DOHH2 (cell line): ENCODE results near the gene WWTR1.

Experiments used
- H3F3A ChIP-seq: fragments of 200-600 bp; sonication (generic), shearing (Covaris generic); 2 replicates; pipeline ENCODE4 v1.6.0; 2016; ENCODE audit warnings: antibody characterized with exemption, mild to moderate bottlenecking; ENCODE audit not compliant: control insufficient read depth, insufficient read depth
- H3K27ac ChIP-seq: fragments of 200-600 bp; sonication (generic); 2 replicates; pipeline ENCODE4 v1.5.1; 2014; ENCODE audit warnings: low read depth, mild to moderate bottlenecking, low read length, moderate library complexity
- H3K27me3 ChIP-seq: fragments of 200-600 bp; sonication (generic); 2 replicates; pipeline ENCODE4 v1.6.1; 2014; ENCODE audit warnings: mild to moderate bottlenecking, low read length, mixed read lengths; ENCODE audit not compliant: control insufficient read depth
- H3K36me3 ChIP-seq: fragments of 200-600 bp; sonication (generic); 2 replicates; pipeline ENCODE4 v1.6.1; 2014; ENCODE audit warnings: mild to moderate bottlenecking, low read length, moderate library complexity, mixed read lengths; ENCODE audit not compliant: control insufficient read depth
- H3K4me1 ChIP-seq: fragments of 200-600 bp; sonication (generic); 2 replicates; pipeline ENCODE4 v1.6.1; 2014; ENCODE audit warnings: mild to moderate bottlenecking, low read length, mixed read lengths; ENCODE audit not compliant: control insufficient read depth
- H3K4me2 ChIP-seq: fragments of 200-600 bp; sonication (generic); 2 replicates; pipeline ENCODE4 v1.6.0; 2014; ENCODE audit warnings: mild to moderate bottlenecking, low read length, moderate library complexity
- H3K4me3 ChIP-seq: fragments of 200-600 bp; sonication (generic); 2 replicates; pipeline ENCODE4 v1.5.1; 2014; ENCODE audit warnings: mild to moderate bottlenecking, low read length, mixed read lengths
- H3K79me2 ChIP-seq: fragments of 200-600 bp; sonication (generic); 2 replicates; pipeline ENCODE4 v1.6.1; 2014; ENCODE audit warnings: mild to moderate bottlenecking, low read length, mixed read lengths; ENCODE audit not compliant: control insufficient read depth
- H3K9me2 ChIP-seq: fragments of 200-600 bp; sonication (generic); replicated peaks from 2 replicates; pipeline ENCODE4 v1.6.1; 2014; ENCODE audit warnings: mild to moderate bottlenecking, low read length, mixed read lengths; ENCODE audit not compliant: control insufficient read depth
- H3K9me3 ChIP-seq: fragments of 200-600 bp; sonication (generic); 2 replicates; pipeline ENCODE4 v1.6.1; 2014; ENCODE audit warnings: antibody characterized with exemption, low read length, mixed read lengths; ENCODE audit not compliant: control insufficient read depth, insufficient read depth
- H4K20me1 ChIP-seq: fragments of 200-600 bp; sonication (generic); 2 replicates; pipeline ENCODE4 v1.6.0; 2014; ENCODE audit warnings: low read depth, mild to moderate bottlenecking, antibody characterized with exemption, low read length, moderate library complexity; ENCODE audit not compliant: control insufficient read depth, insufficient read depth
- EZH2phosphoT487 ChIP-seq: fragments of 200-600 bp; sonication (generic); IDR thresholded peaks from 2 replicates; pipeline ENCODE4 v1.6.1; 2017; ENCODE audit warnings: borderline replicate concordance, mild to moderate bottlenecking, antibody characterized with exemption, low read length, moderate library complexity, mixed read lengths
- TF ChIP-seq, protein P1 (sequence below): fragments of 200-600 bp; sonication (generic); IDR thresholded peaks from one replicate; pipeline ENCODE4 v1.5.1; 2014; ENCODE audit warnings: antibody characterized with exemption, mild to moderate bottlenecking, low read depth, low read length; ENCODE audit not compliant: poor library complexity, severe bottlenecking

WWTR1 gene

DNA sequence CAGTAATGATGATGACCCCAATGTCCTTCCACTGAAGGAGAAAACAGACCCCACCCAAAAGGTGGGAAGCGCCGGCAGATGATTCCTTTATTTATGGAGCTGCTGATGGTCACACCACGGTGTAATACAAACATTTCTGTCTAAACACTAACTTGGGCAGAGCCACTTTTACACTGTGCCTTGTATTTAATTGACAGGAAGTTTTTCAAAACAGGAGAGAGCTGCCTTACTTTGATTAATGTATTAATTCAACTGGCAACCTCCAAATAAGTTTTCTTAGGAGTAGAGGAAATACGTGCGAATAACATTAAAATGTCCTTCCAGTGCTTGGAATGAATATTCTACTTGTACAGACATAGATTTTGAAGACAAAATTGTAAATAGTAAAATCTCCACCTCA is 70.4 kb downstream of the WWTR1 start:
- no peaks in the 10 kb centered on the region for H3K9me3 ChIP-seq
- no peaks in the 10 kb centered on the region for H3F3A ChIP-seq
- TF ChIP-seq, protein P1, sequence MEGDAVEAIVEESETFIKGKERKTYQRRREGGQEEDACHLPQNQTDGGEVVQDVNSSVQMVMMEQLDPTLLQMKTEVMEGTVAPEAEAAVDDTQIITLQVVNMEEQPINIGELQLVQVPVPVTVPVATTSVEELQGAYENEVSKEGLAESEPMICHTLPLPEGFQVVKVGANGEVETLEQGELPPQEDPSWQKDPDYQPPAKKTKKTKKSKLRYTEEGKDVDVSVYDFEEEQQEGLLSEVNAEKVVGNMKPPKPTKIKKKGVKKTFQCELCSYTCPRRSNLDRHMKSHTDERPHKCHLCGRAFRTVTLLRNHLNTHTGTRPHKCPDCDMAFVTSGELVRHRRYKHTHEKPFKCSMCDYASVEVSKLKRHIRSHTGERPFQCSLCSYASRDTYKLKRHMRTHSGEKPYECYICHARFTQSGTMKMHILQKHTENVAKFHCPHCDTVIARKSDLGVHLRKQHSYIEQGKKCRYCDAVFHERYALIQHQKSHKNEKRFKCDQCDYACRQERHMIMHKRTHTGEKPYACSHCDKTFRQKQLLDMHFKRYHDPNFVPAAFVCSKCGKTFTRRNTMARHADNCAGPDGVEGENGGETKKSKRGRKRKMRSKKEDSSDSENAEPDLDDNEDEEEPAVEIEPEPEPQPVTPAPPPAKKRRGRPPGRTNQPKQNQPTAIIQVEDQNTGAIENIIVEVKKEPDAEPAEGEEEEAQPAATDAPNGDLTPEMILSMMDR: no peak
- TF ChIP-seq EZH2phosphoT487: no peak
- H4K20me1 ChIP-seq: no peaks in the 10 kb centered on the region
- H3K4me3 ChIP-seq: no peak overlapping the region
- H3K36me3 ChIP-seq: no peaks in the 10 kb centered on the region
- H3K4me1 ChIP-seq: no peaks in the 10 kb centered on the region
- no peak overlapping the region for H3K27ac ChIP-seq
- peaks cover 13% of the 10 kb centered on the region; the same call in 1 of the 2 replicates for H3K27me3 ChIP-seq
- no peaks in the 10 kb centered on the region for H3K79me2 ChIP-seq
- H3K4me2 ChIP-seq: no peak overlapping the region
- H3K9me2 ChIP-seq: no peaks in the 10 kb centered on the region

DNA sequence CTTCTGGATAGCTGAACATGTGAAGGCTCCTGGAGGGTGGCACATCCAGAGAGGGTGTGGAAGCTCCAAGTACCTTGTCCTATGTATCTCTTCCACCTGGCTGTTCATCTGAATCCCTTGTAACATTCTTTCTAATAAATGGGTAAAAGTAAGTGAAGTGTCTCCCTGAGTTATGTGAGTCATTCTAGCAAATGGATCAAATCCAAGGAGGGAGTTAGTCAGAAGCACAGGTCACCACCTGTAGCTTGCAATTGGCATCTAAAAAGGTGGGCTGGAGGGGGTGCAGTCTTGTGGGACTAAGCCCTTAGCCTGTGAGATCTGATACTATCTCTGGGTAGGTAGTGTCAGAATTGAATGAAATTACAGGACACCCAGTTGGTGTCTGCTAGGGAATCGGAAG is 71.0 kb downstream of the WWTR1 start:
- Histone ChIP-seq H3F3A (no peaks in the 10 kb centered on the region), H4K20me1 (no peaks in the 10 kb centered on the region), H3K9me3 (no peaks in the 10 kb centered on the region), H3K27me3 (peaks cover 13% of the 10 kb centered on the region; the same call in 1 of the 2 replicates), H3K79me2 (no peaks in the 10 kb centered on the region), H3K4me3 (no peak overlapping the region), H3K36me3 (no peaks in the 10 kb centered on the region), H3K9me2 (no peaks in the 10 kb centered on the region), H3K4me2 (no peak overlapping the region), H3K4me1 (no peaks in the 10 kb centered on the region), H3K27ac (no peak overlapping the region)
- TF ChIP-seq, protein P1: no peak
- TF ChIP-seq EZH2phosphoT487: no peak

DNA sequence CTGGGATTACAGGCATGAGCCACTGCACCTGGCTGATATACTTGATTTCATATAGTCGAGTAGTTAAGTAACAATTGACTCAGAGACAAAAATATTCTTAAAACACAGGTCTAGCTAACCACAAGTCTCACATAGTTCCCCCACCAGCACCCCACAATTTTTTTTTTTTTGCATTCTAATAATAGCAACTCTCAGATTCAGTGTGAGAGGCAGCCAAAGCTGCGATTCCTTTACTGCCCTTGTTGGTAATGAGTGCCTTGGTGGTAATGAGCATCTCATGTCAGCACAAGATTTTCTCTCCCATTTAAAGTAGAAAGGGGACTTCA is 72.5 kb downstream of the WWTR1 start:
- no peaks in the 10 kb centered on the region for H4K20me1 ChIP-seq
- peaks cover 13% of the 10 kb centered on the region; the same call in 1 of the 2 replicates for H3K27me3 ChIP-seq
- no peak overlapping the region for H3K4me2 ChIP-seq
- no peaks in the 10 kb centered on the region for H3F3A ChIP-seq
- no peak overlapping the region for H3K4me3 ChIP-seq
- H3K4me1 ChIP-seq: no peaks in the 10 kb centered on the region
- H3K9me2 ChIP-seq: no peaks in the 10 kb centered on the region
- no peak overlapping the region for H3K27ac ChIP-seq
- no peaks in the 10 kb centered on the region for H3K9me3 ChIP-seq
- H3K79me2 ChIP-seq: no peaks in the 10 kb centered on the region
- no peak for TF ChIP-seq EZH2phosphoT487
- TF ChIP-seq, protein P1: no peak
- H3K36me3 ChIP-seq: no peaks in the 10 kb centered on the region
